NCI-H345 treated with DMSO at 0.1 percent for 48 hours (cell line): Measurements from ENCODE around the gene EGFLAM.

Experiments used
- DNase-seq: peaks from one replicate; lab custom pipeline; 2025; ENCODE audit not compliant: unreplicated experiment; lab: John Stamatoyannopoulos, UW

Gene EGFLAM

DNA sequence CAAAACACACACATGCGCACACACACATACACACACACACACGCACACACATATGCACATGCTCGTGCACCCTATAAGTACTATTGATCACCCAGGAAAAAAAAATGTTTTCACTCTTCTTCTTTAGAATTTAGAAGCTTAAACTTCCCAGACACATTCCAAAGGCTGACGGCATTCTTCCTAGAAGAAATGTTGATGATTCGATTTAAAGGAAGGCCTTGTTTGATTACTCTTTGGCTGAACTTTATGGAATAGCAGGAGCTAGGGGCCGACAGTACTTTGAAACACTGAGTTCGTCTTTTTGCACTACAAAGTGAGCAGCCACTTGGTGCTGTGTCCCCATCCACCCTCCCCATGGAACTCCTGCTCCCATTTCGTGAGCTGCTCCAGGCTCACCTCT lies 113.2 kb downstream of the EGFLAM start:
- DNase-seq: no peak

DNA sequence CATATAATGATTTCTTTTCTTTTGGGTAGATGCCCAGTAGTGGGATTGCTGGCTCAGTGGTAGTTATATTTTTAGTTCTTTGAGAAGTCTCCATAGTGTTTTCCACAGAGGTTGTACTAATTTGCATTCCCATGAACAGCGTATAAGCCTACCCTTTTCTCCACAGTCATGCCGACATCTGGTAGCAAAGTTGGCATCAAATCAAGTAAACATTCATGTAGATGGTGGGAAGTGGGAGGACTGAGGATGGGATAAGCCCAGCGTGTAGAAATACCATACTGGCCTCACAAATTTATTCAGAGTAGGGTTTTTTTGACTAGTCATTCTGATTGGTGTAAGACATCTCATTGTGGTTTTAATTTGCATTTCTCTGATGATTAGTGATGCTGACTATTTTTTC lies 115.4 kb downstream of the EGFLAM start:
- no peak for DNase-seq

DNA sequence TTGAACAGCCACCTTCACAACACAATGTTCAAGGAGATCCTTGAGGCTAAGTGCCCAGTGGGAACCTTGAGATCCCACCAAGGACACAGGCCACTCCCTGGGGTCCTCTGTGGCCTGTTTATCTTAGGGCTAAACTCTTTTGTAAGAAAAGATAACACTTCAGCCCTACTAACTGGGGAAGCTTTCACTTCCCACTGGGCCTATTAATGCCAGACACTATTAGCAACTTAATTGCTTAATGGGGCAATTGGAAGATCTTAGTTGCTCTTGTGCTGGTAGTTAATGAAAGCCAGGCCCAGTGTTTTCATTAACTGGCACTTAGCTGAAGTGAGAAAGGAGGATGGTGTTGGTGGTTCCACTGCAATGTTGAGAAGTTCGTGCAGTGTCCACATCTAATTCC lies 117.1 kb downstream of the EGFLAM start:
- DNase-seq: no peak

DNA sequence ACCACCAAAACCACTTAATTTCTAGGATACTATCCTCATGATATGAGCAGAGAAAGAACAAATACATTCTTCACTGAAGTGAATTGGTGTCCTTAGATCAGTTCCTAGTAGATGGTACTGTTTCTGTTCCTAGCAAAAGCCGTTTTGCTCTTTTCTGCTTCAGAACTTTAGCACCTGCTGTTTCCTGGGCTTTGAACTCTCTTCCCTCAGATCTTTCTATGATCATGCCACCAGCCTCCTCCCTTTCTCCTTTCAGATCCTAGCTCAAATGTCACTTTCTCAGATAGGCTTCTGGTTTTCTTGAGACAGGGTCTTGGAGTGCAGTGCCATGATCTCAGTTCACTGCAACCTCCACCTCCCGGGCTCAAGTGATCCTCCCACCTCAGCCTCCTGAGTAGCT lies 118.0 kb downstream of the EGFLAM start:
- DNase-seq: no peak

DNA sequence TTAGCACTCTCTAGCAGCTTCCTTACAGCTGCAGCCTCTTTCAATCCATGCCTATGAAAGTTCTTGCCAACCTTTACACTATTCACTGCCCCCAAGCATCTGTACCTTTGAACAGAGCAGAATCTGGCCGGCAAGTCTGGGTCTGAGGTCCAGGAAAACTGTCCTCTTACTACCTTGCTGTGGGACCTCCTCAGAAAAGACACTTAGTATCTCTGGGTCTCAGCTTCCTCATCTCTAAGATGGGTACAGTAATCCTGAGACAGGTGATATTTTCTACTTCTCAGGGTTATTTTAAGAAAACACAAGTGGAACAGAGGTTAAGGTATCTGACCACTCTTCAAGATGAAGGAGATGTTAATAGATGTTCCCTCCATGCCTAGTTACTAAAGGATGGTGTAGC lies 120.2 kb downstream of the EGFLAM start:
- DNase-seq: no peak

DNA sequence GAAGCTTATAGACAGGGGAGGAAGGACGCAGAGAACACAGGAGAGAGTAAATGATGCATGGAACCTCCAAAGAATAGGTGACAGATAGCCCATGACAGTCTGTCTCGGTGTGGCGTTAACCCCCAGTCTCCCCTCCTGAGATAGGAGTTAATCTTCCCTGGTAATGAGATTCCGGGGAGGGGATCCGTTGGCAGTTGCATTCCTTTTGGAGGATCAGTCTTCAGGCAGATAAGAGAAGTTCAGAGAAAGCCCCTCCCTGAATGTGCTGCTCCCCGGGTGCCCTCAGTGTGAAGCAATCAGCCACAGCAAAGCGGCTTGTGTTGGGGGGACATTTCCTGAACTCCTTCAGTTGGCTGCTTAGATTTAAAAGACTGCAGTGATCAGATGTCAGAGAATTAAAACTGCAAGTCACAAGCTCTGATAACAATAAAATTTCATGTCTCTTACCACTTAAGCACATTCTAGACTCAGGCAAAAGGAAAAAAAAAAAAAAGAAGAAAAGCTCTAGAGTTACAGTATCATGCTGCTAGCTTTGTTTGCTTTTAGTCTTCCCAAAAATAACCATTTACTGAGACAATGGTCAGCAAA lies 121.1 kb downstream of the EGFLAM start:
- DNase-seq: no peak

DNA sequence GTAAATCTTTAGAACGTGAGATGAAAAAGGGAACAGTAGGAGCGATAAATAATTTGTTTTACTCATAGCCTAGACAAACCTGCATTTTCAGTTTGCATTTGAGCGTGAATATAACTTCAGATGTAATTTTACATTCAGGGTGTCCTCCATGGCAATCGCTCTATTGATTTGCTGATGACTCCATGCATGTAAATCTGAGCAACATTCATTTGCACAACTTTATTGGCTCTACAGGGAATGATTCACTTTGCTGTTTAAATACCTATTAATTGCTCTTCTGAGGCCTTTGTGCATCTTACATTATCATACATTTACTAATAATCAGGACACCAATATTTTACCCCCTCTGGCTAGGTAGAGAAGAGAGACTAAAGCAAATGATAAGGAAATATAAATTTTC lies 122.2 kb downstream of the EGFLAM start:
- no peak for DNase-seq

DNA sequence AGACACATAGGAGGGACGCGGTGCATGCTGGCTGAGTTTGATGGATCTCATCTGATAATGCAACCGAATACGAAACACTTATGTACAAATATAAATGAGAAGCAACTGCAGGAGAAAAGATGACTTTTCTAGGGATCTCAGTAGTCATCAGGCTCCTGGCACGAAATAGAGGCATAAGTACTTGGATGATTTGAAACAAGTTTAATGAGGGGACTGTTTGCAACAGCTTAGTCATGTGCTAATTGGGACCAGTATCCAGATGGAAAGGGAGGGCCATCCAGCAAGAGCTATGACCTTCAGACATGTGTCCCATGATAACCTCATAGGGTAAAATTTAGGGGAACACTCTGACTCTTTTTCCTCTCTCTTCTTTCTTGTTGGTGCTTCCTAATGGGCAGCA lies 123.0 kb downstream of the EGFLAM start:
- DNase-seq: no peak

DNA sequence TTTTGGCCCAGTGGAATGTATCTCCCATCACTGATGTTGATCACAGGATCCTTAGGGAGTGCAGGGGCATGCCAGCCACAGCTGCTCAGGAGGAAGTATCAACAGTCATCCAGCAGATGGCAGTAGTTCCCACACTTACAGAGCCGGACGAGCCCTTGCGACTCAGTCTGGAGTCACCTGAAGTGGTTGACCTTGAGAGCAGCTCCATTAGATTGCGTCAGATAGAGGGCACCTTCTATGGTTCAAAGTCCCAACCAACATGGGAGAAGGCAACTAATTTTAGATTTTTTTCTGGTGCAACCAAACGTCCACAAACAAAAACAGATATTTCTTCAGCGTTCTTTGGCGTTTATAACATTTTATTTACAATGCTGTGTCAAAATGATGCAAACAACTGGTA lies 124.5 kb downstream of the EGFLAM start:
- DNase-seq: peak; percentile 55

DNA sequence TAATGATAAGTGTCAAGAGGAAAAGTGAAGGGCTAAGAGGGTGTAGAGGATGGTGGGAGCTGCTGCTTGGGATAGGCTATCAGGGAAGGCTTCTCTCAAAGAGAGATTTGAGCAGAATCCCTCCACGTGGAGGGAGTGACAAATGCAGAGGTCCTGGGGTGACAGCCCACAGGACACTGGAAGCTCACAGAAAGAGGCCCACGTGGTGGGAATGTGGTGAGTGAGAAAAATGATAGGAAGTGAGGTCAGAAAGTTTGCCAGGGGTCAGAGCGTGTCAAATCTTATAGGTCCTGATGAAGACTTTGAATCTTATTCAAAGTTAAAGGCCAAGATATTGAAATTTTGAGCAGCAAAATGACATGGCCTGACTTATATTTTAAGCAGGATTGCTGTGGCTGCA lies 125.3 kb downstream of the EGFLAM start:
- DNase-seq: no peak

DNA sequence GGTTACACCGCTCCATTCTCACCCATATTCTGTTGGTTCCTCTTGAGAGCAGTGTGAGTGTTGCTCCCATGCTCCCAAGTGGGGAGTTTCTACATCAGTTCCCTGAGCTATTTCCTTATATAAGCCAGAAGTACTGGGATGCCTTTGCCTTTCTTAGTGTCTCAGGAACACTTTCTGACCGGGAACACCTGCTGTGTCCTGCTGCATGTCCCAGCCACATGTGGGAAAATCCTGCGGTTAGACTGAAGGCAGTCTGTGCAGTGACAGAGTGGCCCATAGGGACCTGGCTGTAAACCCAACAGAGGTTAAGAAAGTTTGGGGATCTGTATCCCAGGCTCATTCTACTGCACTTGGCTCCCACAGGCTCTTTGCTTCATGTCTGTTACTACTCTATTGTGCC lies 126.0 kb downstream of the EGFLAM start:
- DNase-seq: no peak

DNA sequence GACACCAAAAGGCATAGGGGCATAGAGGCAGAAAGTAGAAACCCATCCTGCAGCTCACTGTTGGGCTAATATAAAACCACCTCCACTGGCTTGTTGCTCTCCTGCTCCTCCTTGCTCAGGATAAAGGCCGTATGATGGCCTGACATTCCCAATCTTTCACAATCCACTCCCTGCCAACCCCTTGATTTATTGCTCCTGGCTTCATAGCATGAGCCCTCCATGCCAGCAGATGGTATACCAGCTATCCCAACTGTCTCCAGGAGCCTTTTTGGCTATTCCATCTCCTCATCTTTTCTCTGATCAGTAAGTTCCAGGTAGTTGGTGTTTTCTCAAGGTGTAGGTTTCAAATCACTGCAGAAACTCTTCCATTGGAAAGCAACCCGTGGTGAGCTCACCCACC lies 128.8 kb downstream of the EGFLAM start:
- no peak for DNase-seq

DNA sequence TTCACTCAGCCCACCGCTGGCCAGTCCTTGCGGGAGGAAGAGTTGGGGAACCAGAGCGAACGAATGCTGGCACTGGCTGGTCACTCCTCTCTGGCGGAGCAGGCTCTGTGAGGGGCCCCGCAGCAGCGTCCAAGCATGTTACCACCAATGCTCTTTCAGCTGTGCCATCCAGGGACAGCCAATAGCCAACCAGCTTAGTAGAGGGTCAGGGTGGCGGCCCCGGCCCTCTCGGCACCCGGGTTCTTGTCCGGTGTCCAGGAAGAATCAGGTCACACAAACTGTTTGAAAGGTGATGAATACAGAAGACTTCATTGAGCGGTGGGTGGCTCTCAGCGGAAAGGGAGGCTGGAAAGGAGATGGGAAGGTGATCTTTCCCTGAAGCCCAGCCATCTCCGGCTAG lies 135.3 kb downstream of the EGFLAM start:
- DNase-seq: no peak

DNA sequence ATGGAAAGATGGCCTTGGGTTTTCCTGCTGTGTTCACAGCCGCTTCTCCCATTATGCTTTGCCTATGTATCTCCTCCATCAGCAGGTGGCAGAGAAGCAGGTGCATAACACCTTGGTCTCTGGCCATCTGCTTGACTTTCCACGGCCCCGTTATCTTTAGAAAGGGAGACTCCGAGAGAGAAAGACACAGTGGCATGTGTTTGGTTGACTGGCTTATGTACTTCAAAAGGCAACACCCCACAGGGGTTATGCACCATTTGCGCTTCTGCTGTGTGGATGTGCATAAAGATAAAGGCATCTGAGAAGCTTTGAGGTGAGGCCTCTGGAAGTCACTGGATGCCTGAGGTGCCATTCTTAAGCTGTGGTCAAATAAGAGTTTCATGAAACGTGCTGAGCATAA lies 138.4 kb downstream of the EGFLAM start:
- DNase-seq: peak; percentile 65

DNA sequence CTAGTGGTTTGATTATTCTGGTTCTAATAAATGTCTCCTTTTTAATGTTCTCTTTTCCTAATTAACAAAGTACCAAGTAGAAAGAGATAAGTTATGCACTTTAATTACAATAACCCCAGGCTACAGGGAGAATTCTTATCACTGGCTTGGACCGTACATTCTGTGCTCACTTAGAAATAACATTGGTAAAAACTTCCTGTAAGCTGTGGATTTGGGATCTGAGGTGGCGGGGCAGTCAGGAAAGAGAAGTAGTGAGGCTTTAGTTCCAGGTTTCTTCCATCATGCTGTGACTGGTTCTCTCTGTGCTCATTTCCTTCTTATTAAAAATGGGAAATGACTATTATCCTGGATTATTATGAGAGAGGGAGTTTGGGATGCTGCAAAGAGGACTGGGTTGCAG lies 142.0 kb downstream of the EGFLAM start:
- DNase-seq: no peak

DNA sequence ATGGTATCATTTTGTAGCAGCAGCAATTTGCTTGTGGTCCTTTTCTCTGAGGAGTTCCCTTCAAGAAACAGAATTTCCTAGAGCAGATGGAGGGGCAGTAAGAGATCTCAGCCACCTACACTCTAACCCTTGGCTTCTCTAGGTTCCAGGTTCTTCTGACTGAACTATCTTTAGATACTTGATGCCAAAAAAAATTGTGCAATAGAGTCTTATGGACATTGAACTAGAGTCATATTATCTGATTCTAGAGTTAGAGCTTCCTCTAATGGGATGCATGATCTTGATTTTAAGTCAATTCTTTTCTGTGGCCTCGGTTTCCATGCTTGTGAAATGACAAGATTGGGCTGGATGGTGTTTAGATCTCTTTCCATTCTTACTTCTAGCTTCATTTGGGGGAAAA lies 142.8 kb downstream of the EGFLAM start:
- DNase-seq: no peak

DNA sequence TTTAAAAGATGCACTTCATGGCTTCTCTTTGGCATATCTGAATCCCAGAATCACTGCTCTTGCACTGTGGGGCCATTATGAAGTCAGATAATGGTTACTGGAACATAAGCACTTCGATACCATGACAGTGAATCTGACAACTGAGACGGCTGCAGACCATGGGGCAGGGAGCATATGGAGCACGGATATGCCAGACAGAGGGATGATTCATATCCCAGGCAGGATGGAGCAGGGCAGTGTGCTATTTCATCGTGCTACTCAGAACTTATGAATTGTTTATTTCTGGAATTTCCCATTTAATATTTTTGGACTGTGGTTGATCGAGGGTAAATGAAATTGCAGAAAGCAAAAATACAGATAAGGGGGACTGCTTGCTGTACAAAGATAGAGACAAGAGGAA lies 145.0 kb downstream of the EGFLAM start:
- no peak for DNase-seq

DNA sequence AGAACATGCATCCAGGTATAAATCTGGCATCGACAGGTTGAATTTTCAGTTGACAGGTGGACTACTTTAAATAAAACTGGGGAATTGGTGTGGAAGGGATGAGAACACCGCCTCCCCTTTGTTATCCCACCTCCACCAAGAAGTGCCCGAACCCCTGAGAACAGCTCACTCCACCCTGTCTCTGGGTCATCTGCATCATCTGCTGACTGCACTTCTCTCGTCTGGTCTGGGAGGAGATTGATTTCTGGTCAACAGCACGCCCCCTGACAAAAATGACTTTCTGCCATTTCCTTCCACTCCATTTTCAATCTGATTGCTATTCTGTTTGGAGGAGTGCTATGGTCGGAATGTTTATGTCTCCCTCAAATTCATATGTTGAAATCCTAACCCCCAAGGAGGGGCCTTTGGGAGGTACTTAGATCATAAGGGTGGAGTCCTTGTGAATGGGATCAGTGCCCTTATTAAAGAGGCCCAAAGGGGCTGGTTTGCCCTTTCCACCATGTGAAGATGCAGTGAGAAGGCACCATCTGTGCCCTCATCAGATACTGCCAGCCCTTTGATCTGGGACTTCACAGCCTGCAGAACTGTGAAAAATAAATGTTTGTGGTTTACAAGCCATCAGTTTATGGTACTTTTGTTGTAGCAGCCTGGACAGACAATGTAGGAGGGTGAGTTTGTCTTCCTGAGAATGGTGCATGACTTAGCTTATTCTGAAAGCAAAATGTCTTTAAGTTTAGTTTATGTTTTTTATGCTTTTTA lies 145.7 kb downstream of the EGFLAM start:
- no peak for DNase-seq

DNA sequence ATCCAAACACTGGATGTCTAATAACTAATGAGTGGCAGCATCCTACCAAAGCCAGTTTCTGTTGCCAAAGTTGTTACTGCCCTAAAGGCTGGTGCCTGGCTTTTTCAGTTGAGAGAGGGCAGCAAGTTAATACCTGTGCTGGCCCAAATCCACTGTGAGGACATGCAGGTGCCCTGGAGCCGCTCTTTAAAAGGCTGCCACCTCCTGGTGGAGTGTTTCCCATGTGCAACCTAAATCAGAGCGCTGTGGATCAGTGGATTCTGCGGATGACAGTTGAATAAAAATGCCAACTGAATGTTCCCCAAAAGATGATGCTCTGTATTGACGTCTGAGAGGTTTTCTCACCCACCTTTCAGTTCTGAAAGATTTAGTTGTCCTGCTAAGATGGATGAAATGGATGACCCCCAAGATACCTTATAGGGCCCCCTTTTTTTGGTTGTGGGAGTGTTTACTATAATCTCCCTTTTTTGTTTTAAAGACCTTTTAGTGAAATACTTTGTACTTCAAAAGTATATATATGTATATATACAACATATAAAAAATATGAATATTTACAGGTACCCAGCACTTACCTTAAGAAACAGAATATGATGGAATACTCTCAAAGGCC lies 146.4 kb downstream of the EGFLAM start:
- no peak for DNase-seq

DNA sequence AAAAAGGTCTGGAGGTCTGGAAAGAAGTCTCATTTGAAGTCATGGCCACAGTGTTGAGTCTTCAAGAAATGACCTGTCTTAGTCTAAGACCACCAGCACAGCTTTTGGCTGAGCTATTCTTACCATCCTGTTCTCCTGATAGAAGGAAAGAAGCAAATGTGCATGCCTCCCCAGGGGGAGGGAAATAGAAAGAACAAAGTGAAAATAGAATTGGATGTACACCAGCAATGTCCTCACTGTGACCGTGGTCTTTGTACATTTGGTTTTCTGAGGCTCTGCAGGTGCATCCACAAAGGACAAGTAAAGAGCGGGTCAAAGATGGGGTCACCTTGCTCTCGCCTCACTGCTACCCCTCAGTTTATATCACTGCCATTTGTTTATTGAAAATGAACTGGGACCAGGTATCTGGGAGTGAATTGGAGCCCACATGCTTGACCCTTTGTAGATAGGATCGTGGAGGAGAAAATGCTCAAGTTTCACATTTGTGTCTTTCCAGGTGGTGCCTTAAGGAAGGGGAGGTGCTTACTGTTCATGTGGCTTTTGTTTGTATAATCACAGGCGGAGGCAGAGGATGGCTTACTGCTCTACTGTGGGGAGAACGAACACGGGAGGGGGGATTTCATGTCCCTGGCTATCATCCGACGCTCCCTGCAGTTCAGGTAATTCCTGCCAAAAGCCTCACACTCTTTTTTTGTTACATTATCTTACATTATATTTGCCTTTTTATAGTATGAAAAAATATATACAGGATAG lies 150.3 kb downstream of the EGFLAM start:
- DNase-seq: no peak

DNA sequence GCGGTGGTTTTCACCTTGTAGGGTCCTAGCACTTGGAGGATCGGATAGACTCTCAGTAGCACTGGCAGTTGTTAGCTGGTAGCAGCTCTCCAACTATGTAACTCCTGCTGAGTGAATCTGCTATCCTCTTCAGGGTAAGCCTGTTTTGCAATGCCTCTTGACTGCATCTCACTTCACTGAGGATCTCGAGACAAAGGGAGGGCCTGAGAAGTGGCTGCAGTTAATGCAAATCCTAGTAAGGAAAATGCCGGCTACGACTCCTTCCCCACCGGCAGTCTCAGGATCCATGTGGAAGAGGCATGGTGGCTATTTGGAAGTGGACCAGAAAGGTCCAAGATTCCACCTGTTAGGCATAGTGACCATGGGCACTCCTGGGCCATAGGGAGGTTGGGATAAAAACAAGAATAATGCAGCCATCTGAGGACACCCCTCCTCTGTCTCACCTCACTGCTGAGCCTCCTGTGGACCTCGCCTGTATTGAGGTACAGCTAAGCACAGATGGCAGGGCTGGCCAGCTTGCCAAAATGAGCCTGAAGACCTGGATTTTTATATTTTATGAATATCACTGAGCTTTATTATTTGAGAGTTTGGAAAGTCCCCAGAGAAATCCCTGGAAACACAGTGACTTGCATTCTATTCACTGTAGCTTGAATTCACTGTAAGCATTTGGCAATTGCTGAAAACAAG lies 152.1 kb downstream of the EGFLAM start:
- no peak for DNase-seq
